HG02571 (cell line): ENCODE data around the gene TMEM182.

ENCODE experiments used
- ATAC-seq: cut with Tn5 transposase; IDR thresholded peaks from one replicate; pipeline ENCODE4 v1.9.1; 2021; ENCODE audit warnings: mild to moderate bottlenecking, moderate library complexity; ENCODE audit not compliant: unreplicated experiment

The TMEM182 gene

GRCh38 chr2:102761763-102762162 lies at the start of gene TMEM182:
TSS of gene TMEM182 (plus strand) at chr2:102762031. CDS start at chr2:102762218, 187 bp downstream.
- no peak for ATAC-seq

- no peak for ATAC-seq
Measured at GRCh38 chr2:102717308-102718018, 44.4 kb upstream of the TMEM182 start.

- no peak for ATAC-seq
Measured at GRCh38 chr2:102718387-102719316, 43.2 kb upstream of the TMEM182 start.

GRCh38 chr2:102724016-102724490 lies 37.8 kb upstream of the TMEM182 start:
- ATAC-seq, result no peak

GRCh38 chr2:102724553-102724952 lies 37.3 kb upstream of the TMEM182 start:
- no peak for ATAC-seq

- no peak for ATAC-seq
Measured at GRCh38 chr2:102726128-102727087, 35.4 kb upstream of the TMEM182 start.

- ATAC-seq, result no peak
Measured at GRCh38 chr2:102735416-102736109, 26.3 kb upstream of the TMEM182 start.

- peak; percentile 10 for ATAC-seq
Measured at GRCh38 chr2:102736110-102736409, 25.8 kb upstream of the TMEM182 start.

GRCh38 chr2:102736410-102737409 lies 25.1 kb upstream of the TMEM182 start:
- peak; percentile 95 for ATAC-seq

GRCh38 chr2:102737431-102737830 lies 24.4 kb upstream of the TMEM182 start:
- peak; percentile 38 for ATAC-seq

- no peak for ATAC-seq
Measured at GRCh38 chr2:102743259-102743658, 18.6 kb upstream of the TMEM182 start.

- no peak for ATAC-seq
Measured at GRCh38 chr2:102748107-102748506, 13.7 kb upstream of the TMEM182 start.

GRCh38 chr2:102749938-102750337 lies 11.9 kb upstream of the TMEM182 start:
- ATAC-seq, result no peak

- ATAC-seq, result no peak
Measured at GRCh38 chr2:102753563-102754159, 8.2 kb upstream of the TMEM182 start.

GRCh38 chr2:102754456-102755145 lies 7.2 kb upstream of the TMEM182 start:
- ATAC-seq, result no peak

- no peak for ATAC-seq
Measured at GRCh38 chr2:102755284-102755683, 6.5 kb upstream of the TMEM182 start.

- no peak for ATAC-seq
Measured at GRCh38 chr2:102758439-102758838, 3.4 kb upstream of the TMEM182 start.

GRCh38 chr2:102764083-102764482 lies 2.3 kb downstream of the TMEM182 start:
- ATAC-seq, result no peak
